Vagina (tissue), 2 donors: Measurements from ENCODE around the gene TMEM132C.

ENCODE experiments used
- CTCF ChIP-seq, 3 experiments: fragments of 450-650 bp in 2 of 3; fragments of 200-600 bp in 1 of 3; sonication (generic) in 1 of 3; IDR thresholded peaks; one replicate each; pipeline ENCODE4 v1.5.1; 2017 to 2019; ENCODE audit warnings: antibody characterized with exemption in 3 of 3, mild to moderate bottlenecking in 2 of 3, moderate library complexity in 2 of 3
- POLR2A ChIP-seq, 2 donors: fragments of 450-650 bp; IDR thresholded peaks; one replicate each; pipeline ENCODE4 v1.6.1; 2017; ENCODE audit warnings: antibody characterized with exemption in 2 of 2, mild to moderate bottlenecking in 2 of 2, moderate library complexity in 2 of 2

DNA sequence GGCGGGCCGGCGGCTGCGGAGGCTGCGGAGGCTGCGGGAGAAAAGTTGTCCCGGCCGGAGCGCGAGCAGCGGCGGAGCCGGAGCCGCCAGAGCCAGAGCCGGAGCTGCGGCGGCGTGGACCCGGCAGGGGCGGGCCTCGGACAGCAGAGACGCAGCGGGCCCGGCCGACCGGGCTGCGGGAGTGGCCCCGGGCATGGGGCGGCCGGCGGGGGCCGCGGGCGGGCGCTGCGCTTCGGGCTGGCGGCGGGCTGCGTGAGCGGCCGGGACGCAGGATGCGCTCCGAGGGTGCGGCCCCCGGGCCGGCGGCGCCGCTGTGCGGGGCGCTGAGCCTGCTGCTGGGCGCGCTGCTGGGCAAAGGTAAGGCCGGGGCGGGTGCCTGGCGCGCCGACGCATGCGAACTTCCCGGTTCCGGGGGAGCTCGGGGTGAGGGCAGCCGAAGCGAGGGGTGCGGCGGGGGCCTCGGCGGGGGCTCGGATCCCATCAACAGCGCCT, at the start of gene TMEM132C:
- TF ChIP-seq POLR2A (IDR thresholded peaks at IDR 0.05) (no peak), CTCF (IDR thresholded peaks at IDR 0.05) (no peak)
